HG02852 (cell line): ENCODE measurements around the gene MAP4K4.

ENCODE experiments used
- ATAC-seq: cut with Tn5 transposase; IDR thresholded peaks from one replicate; pipeline ENCODE4 v1.9.1; 2021; ENCODE audit warnings: mild to moderate bottlenecking, moderate library complexity; ENCODE audit not compliant: unreplicated experiment

Gene MAP4K4

GRCh38 chr2:101860782-101861181 is 163.3 kb downstream of the MAP4K4 start:
- ATAC-seq = no peak

- ATAC-seq = no peak
Observed at GRCh38 chr2:101861382-101861781, 163.9 kb downstream of the MAP4K4 start.

GRCh38 chr2:101863534-101863933 is 166.0 kb downstream of the MAP4K4 start:
- no peak for ATAC-seq

DNA sequence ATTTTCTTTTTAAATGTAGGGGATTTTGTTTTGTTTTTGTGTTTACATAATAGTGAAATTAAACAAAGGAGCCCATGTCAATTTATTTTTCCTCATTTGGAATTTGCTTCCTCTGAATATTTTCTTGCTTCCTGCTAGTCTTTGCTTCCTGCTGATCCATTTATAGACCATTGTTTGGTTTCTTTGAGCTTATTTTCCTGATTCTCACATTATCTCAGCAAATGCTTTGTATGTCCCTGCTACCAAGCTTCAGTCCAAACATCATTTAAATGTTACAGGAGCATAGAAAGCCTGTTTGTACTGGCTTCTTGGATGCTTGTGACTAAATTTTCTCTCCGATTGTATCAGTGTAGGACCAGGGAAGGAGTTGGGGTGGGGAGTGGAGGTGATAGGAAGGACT is 166.9 kb downstream of the MAP4K4 start:
- no peak for ATAC-seq

GRCh38 chr2:101868525-101868924 is 171.0 kb downstream of the MAP4K4 start:
- ATAC-seq = no peak

- no peak for ATAC-seq
Observed at GRCh38 chr2:101869527-101869926, 172.0 kb downstream of the MAP4K4 start.

DNA sequence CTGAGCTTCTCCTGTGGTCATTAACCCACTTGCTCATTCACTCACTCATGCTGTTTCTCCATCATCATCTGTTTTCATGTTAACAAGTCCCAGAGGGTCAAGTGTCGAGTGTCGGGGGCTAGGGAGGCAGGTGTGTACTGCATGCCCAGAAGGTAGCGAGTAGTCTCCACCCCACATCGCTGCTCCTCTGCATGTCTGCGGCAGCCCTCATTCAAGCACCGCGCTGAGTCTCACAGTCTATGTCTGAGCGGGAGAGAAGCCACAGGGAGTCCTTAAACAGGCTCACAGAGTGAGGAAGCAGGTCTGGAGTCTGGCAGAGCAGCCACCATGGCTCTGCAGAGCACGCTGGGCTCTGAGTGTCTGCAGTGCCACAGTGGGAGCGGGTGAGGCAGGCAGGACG is 172.9 kb downstream of the MAP4K4 start:
- no peak for ATAC-seq

GRCh38 chr2:101871480-101871879 is 174.0 kb downstream of the MAP4K4 start:
- ATAC-seq = no peak

DNA sequence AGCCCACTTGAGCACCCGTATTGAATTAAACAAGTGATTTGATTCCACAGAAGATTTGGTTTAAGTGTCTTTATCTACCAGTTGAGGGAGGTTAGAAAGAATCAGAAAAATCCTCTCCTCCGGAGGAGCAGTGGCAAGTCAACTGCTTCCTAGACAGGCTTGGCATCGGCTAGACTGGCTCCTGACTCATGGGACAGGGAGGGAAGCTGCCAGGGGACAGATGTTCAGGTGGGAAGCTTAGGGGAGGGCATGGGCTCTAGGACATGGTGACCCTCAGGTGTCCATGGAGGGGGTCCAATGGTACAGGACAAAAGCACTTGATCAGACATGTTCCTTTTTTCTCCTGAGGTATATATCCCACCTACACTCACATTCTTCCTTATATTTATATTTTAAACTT is 175.0 kb downstream of the MAP4K4 start:
- no peak for ATAC-seq

DNA sequence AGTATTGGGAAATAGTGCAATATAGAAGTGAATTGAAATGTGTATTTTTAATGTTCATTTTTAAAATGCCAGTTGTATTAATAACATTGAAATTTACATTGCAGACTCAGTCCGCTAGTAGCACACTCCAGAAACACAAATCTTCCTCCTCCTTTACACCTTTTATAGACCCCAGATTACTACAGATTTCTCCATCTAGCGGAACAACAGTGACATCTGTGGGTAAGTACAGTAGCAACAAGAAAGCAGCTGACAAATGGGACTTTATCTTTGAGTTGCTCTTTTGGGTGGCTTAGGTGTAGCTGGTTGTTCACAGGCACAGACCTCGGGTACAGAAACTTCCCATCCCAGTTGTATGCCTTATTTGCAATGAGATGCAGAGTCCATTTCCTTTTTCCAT is 176.0 kb downstream of the MAP4K4 start:
- ATAC-seq = no peak

DNA sequence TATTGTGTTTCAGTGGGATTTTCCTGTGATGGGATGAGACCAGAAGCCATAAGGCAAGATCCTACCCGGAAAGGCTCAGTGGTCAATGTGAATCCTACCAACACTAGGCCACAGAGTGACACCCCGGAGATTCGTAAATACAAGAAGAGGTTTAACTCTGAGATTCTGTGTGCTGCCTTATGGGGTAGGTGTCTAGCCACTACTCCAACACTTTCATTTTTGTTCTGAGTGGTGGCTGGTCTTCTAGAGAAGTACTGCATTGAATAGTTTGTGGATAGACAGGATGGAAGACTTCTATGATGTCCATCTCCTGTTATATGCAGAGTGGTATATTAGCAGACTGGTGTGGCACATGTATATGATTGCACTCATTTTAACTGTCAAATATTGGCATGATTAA is 176.6 kb downstream of the MAP4K4 start:
- ATAC-seq = no peak

- ATAC-seq = no peak
Observed at GRCh38 chr2:101879466-101879865, 182.0 kb downstream of the MAP4K4 start.

DNA sequence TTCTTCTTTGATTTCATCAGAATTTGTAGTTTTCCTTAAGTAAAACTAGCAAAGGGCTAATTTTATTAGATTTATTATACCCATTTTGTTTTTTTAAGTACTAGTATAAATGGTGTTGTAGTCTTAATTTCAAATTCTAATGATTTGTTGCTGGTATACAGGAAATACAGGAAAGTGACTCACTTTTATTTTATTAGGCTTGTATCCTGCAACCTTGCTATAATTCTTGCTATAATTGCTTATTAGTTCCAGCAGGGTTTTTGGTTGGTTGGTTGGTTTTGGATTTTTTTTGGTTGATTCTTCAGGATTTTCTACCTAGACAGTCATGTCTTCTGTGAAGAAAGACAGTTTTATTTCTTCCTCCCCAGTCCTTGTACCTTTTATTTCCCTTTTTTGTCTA is 183.6 kb downstream of the MAP4K4 start:
- ATAC-seq = no peak

GRCh38 chr2:101882769-101883307 is 185.3 kb downstream of the MAP4K4 start:
- ATAC-seq = no peak

GRCh38 chr2:101883860-101884259 is 186.4 kb downstream of the MAP4K4 start:
- peak; percentile 52 for ATAC-seq

GRCh38 chr2:101884423-101884822 is 186.9 kb downstream of the MAP4K4 start:
- no peak for ATAC-seq

GRCh38 chr2:101887328-101887727 is 189.8 kb downstream of the MAP4K4 start:
- ATAC-seq = no peak

DNA sequence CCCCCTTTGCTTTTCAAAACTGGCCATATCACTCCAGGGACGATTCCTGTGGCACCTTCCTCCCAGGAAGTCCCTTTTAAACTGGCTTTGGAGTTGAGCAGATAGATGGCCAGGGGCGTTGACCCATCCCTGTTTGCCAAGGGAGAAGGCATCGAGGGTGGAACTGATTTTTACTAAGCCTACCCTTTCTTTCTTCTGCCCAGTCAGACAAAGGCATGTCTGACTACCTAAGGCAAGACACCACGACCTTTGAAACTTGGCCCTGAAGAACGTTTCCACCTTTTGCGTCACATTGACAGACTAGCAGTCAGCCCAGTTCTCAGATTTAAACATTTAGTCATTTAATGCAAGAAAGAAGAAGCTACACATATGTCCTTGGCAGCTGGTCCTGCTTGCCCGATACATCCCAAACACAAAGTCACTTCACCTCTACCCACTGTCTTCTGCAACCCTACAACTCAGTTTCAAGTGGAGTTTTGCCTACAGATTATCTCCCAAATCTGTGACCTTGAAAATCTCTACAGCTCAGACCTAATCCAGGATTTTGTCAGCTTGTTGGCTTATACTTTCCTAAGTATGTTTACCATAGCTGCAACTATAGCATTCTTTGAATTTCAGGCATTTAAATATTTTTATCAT is 192.1 kb downstream of the MAP4K4 start:
- ATAC-seq = no peak

GRCh38 chr2:101892377-101892776 is 194.9 kb downstream of the MAP4K4 start:
- ATAC-seq = no peak

DNA sequence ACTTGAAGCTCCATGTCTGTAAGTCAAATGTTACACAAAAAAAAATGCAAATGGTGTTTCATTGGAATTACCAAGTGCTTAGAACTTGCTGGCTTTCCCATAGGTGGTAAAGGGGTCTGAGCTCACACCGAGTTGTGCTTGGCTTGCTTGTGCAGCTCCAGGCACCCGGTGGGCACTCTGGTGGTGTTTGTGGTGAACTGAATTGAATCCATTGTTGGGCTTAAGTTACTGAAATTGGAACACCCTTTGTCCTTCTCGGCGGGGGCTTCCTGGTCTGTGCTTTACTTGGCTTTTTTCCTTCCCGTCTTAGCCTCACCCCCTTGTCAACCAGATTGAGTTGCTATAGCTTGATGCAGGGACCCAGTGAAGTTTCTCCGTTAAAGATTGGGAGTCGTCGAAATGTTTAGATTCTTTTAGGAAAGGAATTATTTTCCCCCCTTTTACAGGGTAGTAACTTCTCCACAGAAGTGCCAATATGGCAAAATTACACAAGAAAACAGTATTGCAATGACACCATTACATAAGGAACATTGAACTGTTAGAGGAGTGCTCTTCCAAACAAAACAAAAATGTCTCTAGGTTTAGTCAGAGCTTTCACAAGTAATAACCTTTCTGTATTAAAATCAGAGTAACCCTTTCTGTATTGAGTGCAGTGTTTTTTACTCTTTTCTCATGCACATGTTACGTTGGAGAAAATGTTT is 196.3 kb downstream of the MAP4K4 start:
- ATAC-seq = no peak

GRCh38 chr2:101895039-101895438 is 197.5 kb downstream of the MAP4K4 start:
- no peak for ATAC-seq

DNA sequence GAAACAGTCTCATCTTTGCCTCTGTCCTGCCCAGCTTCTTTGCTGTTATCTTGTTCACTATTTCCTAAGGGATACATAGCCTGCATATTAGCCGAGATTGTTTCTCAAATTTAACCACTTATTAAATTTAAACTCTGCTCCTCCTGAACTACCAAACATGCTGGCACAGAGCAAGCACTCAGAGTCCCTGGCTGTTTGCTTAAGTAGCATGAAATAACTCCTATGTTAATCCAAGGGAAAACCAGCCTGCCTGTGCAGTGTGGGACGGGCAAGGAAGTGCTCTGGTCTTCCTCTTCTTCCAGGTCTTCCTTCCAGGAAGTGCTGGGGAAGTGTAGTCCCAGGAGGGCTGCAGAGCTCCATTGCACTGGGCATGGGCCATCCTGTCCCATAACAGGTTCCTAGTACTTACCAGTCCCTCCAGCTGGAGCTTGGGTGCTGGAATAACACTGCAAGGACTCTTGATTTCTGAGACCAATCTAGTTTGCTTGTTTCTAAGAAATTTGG is 198.4 kb downstream of the MAP4K4 start:
- ATAC-seq = no peak
